Vagina (tissue), 2 donors: ENCODE measurements around the gene PCF11.

Source experiments
- POLR2A ChIP-seq, 2 donors: fragments of 450-650 bp; IDR thresholded peaks; one replicate each; pipeline ENCODE4 v1.6.1; 2017; ENCODE audit warnings: antibody characterized with exemption in 2 of 2, mild to moderate bottlenecking in 2 of 2, moderate library complexity in 2 of 2
- TF ChIP-seq, protein P1 (sequence below), 3 experiments: fragments of 450-650 bp in 2 of 3; fragments of 200-600 bp in 1 of 3; sonication (generic) in 1 of 3; IDR thresholded peaks; one replicate each; pipeline ENCODE4 v1.5.1; 2017 to 2019; ENCODE audit warnings: antibody characterized with exemption in 3 of 3, mild to moderate bottlenecking in 2 of 3, moderate library complexity in 2 of 3

- TF ChIP-seq, protein P1, sequence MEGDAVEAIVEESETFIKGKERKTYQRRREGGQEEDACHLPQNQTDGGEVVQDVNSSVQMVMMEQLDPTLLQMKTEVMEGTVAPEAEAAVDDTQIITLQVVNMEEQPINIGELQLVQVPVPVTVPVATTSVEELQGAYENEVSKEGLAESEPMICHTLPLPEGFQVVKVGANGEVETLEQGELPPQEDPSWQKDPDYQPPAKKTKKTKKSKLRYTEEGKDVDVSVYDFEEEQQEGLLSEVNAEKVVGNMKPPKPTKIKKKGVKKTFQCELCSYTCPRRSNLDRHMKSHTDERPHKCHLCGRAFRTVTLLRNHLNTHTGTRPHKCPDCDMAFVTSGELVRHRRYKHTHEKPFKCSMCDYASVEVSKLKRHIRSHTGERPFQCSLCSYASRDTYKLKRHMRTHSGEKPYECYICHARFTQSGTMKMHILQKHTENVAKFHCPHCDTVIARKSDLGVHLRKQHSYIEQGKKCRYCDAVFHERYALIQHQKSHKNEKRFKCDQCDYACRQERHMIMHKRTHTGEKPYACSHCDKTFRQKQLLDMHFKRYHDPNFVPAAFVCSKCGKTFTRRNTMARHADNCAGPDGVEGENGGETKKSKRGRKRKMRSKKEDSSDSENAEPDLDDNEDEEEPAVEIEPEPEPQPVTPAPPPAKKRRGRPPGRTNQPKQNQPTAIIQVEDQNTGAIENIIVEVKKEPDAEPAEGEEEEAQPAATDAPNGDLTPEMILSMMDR (IDR thresholded peaks at IDR 0.05) = no peak
- TF ChIP-seq POLR2A (IDR thresholded peaks at IDR 0.05) = no peak
Observed at GRCh38 chr11:83124636-83125424, 32.1 kb upstream of the PCF11 start.
